NT2/D1 (cell line): ENCODE results near the gene DGCR8.

Source experiments
- YY1 ChIP-seq: IDR thresholded peaks from 2 replicates; pipeline ENCODE4 v1.6.1; 2011; ENCODE audit not compliant: insufficient read length, insufficient read depth
- ZNF274 ChIP-seq: IDR thresholded peaks from 2 replicates; pipeline ENCODE4 v1.6.1; 2011; ENCODE audit warnings: mild to moderate bottlenecking, low read depth, low read length

GRCh38 chr22:20108757-20109230 is 28.8 kb downstream of the DGCR8 start:
- TF ChIP-seq YY1: no peak
- no peak for TF ChIP-seq ZNF274
